ENCODE results near the gene SMNDC1. TPM values are rescaled to one million over a fixed set of nuclear protein-coding genes. Genes with fewer than 3 reads are reported as not detected.
"Not testable (repeated sequence)": the region's sequence is repeated elsewhere in the genome, so short reads cannot be mapped to it uniquely, and the experiment has no call there.

Gene SMNDC1
- total RNA-seq, 1 experiment from 2014 or later, result 7.6 TPM

GRCh38 chr10:110252151-110252550 lies 52.6 kb downstream of the SMNDC1 start:
- no peak for DNase-seq (ENCODE audit: low read depth)

DNA sequence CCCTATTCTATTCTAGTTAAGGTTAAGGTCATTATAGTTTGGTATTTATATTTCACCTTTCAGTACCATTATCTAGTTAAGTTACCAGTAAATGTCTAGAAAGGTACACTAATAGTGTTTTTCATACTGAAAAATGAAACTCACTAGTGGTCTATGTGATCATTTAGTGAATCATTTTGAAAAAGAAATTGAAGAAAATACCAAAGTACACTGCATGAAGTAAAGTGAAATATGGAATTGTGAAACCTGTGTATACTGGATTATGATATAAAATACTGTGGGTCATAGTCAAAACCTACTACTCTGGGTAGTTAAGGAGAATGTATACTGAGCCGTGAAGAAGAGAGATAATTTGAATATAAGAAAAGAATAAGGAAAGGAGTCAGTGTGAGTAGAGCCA lies 53.3 kb downstream of the SMNDC1 start:
- not testable (repeated sequence) for DNase-seq (ENCODE audit: low read depth)

DNA sequence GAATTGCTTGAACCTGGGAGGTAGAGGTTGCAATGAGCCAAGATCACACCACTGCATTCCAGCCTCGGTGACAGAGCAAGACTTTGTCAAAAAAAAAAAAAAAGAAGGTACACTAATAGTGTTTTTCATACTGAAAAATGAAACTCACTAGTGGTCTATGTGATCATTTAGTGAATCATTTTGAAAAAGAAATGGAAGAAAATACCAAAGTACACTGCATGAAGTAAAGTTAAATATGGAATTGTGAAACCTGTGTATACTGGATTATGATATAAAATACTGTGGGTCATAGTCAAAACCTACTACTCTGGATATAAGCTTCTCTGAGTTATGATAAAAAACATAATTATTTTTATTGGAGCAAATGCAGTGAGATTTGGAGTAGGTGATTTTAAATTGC lies 55.2 kb downstream of the SMNDC1 start:
- not testable (repeated sequence) for DNase-seq (ENCODE audit: low read depth)

GRCh38 chr10:110247833-110248232 lies 56.9 kb downstream of the SMNDC1 start:
- DNase-seq (ENCODE audit: low read depth), result not testable (repeated sequence)

DNA sequence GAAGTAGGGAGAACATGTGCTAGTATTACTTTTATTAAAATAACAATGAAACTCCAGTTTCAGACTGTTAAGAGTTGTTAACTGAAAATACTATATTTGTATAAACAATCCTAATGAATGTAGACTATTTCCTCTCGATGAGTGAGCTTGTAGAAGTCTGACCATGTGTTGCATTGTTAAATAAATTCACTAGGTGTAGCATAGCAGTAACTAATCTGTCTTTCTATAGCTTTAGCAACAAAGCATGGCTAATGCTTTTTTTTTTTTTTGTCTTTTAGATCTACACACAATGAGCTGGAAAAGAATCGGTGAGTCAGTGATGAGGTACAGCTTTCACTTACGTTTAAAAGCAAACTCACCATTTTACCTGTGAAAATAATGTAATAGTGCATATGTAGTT lies 60.2 kb downstream of the SMNDC1 start:
- DNase-seq (ENCODE audit: low read depth), result no peak

- no peak for DNase-seq (ENCODE audit: low read depth)
These were observed 62.2 kb downstream of the SMNDC1 start for GRCh38 chr10:110242511-110242910.

DNA sequence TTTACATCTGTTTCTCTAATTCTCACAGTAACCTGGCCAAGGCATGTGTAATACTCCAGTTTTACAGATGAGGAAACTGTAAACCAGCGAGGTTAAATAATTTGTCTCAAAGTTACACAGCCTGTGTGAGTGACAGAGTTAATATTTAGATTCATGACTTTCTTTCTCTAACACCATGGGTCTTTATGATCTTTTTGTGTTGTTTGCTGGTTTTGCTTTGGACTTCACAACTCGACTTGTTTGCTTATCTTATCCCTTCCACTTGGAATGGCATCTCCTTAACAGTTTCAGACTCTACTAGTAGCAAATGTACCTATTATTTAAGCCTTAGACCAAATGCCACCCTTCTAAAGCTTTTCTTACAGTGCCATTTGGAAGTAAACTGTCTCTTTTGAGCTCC lies 62.9 kb downstream of the SMNDC1 start:
- DNase-seq (ENCODE audit: low read depth), result no peak

DNA sequence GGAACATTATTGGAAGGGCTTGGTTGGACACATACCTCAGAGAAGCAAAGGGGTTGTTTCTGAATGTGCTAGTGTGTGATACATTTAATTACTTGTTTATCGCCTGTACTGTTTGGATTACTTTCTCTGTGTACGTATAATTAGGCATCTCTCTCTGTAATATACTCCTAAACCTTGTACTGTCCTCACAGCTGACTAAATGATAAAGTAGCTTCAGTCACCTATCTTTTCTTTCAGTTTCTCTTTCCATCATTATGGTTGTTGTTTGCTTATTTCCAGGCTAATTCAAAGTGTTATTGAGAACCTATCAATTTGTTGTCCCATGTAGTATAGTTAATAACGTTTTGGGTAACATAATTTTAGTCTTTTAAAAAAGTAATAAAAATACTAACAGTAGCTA lies 63.3 kb downstream of the SMNDC1 start:
- DNase-seq (ENCODE audit: low read depth), result no peak

Other genes starting within 250 kb of the SMNDC1 start
- gene MXI1, start 97.3 kb downstream of the SMNDC1 start, total RNA-seq (2014; rRNA removed; shearing (Covaris generic)), result 9.0 and 11.1 TPM in 2 replicates
- 6.4 and 8.9 TPM in 2 replicates for gene DUSP5, start 193.0 kb upstream of the SMNDC1 start, total RNA-seq (2014; rRNA removed; shearing (Covaris generic))